NCI-H2227 (cell line): ENCODE measurements around the gene DPF3.

Experiments used
- DNase-seq: peaks from one replicate; lab custom pipeline; 2025; ENCODE audit not compliant: unreplicated experiment; lab: John Stamatoyannopoulos, UW

The DPF3 gene

GRCh38 chr14:72688990-72689671 lies 204.8 kb downstream of the DPF3 start:
- DNase-seq, result no peak

- no peak for DNase-seq
Observed at GRCh38 chr14:72686832-72687231, 207.1 kb downstream of the DPF3 start.

GRCh38 chr14:72686101-72686500 lies 207.8 kb downstream of the DPF3 start:
- no peak for DNase-seq

GRCh38 chr14:72685456-72685855 lies 208.4 kb downstream of the DPF3 start:
- no peak for DNase-seq

GRCh38 chr14:72683787-72684186 lies 210.1 kb downstream of the DPF3 start:
- no peak for DNase-seq

- DNase-seq, result no peak
Observed at GRCh38 chr14:72682188-72682587, 211.7 kb downstream of the DPF3 start.

GRCh38 chr14:72680853-72681640 lies 212.9 kb downstream of the DPF3 start:
- no peak for DNase-seq

GRCh38 chr14:72679536-72680151 lies 214.3 kb downstream of the DPF3 start:
- peak; percentile 74 for DNase-seq

GRCh38 chr14:72679141-72679535 lies 214.8 kb downstream of the DPF3 start:
- DNase-seq, result no peak

- no peak for DNase-seq
Observed at GRCh38 chr14:72678356-72678755, 215.5 kb downstream of the DPF3 start.

GRCh38 chr14:72677664-72678063 lies 216.2 kb downstream of the DPF3 start:
- no peak for DNase-seq

- DNase-seq, result no peak
Observed at GRCh38 chr14:72675126-72675525, 218.8 kb downstream of the DPF3 start.

- DNase-seq, result no peak
Observed at GRCh38 chr14:72673179-72673578, 220.7 kb downstream of the DPF3 start.

- DNase-seq, result no peak
Observed at GRCh38 chr14:72666610-72667009, 227.3 kb downstream of the DPF3 start.

- DNase-seq, result no peak
Observed at GRCh38 chr14:72665259-72665658, 228.6 kb downstream of the DPF3 start.

GRCh38 chr14:72664651-72665050 lies 229.2 kb downstream of the DPF3 start:
- no peak for DNase-seq

- DNase-seq, result no peak
Observed at GRCh38 chr14:72663956-72664650, 229.8 kb downstream of the DPF3 start.

- no peak for DNase-seq
Observed at GRCh38 chr14:72663076-72663487, 230.8 kb downstream of the DPF3 start.

- DNase-seq, result no peak
Observed at GRCh38 chr14:72662214-72662613, 231.7 kb downstream of the DPF3 start.

- no peak for DNase-seq
Observed at GRCh38 chr14:72657214-72657921, 236.5 kb downstream of the DPF3 start.

GRCh38 chr14:72653026-72653425 lies 240.9 kb downstream of the DPF3 start:
- DNase-seq, result no peak
